IMR-90 (cell line): ENCODE data around the gene GPR37. TPM values are rescaled to one million over a fixed set of nuclear protein-coding genes. Genes with fewer than 3 reads are reported as not detected.
A peak's percentile ranks its signal among the peaks of the same experiment; 100 is the strongest.

ENCODE experiments used
- ATAC-seq: fragments of 200-7000 bp; cut with Tn5 transposase; 2 replicates; pipeline ENCODE4 v1.9.1; 2020; ENCODE audit warnings: low read depth, mild to moderate bottlenecking, moderate library complexity
- BruUV-seq: library from RNA; stranded (reverse); fragments of 400-500 nt; replicated peaks from 2 replicates; lab custom pipeline; 2021; lab: Mats Ljungman, UMichigan
- CTCF ChIA-PET: fragments of 300-600 bp; formaldehyde crosslinking; extraction: SDS; loops from one replicate; lab custom pipeline; 2021; ENCODE audit warnings: antibody characterized with exemption; lab: Yijun Ruan, JAX
- POLR2A ChIA-PET: fragments of 300-600 bp; sonication (Branson Sonifier 250); formaldehyde crosslinking; loops from one replicate; lab custom pipeline; 2022; ENCODE audit warnings: antibody characterized with exemption; ENCODE audit not compliant: unreplicated experiment; lab: Charles Lee
- DNase-seq: peaks from one replicate; pipeline ENCODE4 v3.0.0; 2013
- H2AFZ ChIP-seq: replicated peaks from 2 replicates; pipeline ENCODE3; 2013; ENCODE audit warnings: low read length, mild to moderate bottlenecking; ENCODE audit not compliant: poor library complexity
- H2AK5ac ChIP-seq: 2 replicates; pipeline ENCODE4 v1.6.1; 2013; ENCODE audit warnings: low read depth, low read length, inconsistent platforms
- H2AK9ac ChIP-seq: replicated peaks from 2 replicates; pipeline ENCODE3; 2013; ENCODE audit warnings: mild to moderate bottlenecking, low read depth, low read length, moderate library complexity; ENCODE audit not compliant: poor library complexity
- H2BK120ac ChIP-seq: 2 replicates; pipeline ENCODE4 v1.6.1; 2013; ENCODE audit warnings: low read depth, low read length, inconsistent platforms
- H2BK15ac ChIP-seq: 3 replicates; pipeline ENCODE4 v1.6.1; 2013; ENCODE audit warnings: low read depth, low read length, inconsistent platforms
- H2BK20ac ChIP-seq: 2 replicates; pipeline ENCODE4 v1.6.1; 2013; ENCODE audit warnings: low read depth, mild to moderate bottlenecking, inconsistent platforms, low read length, moderate library complexity
- H2BK5ac ChIP-seq: 2 replicates; pipeline ENCODE4 v1.6.1; 2013; ENCODE audit warnings: mild to moderate bottlenecking, low read depth, low read length, inconsistent platforms; ENCODE audit not compliant: poor library complexity, severe bottlenecking
- H3K14ac ChIP-seq: replicated peaks from 2 replicates; pipeline ENCODE4 v1.6.1; 2013; ENCODE audit warnings: low read depth, low read length, inconsistent platforms
- H3K18ac ChIP-seq: 2 replicates; pipeline ENCODE4 v1.6.1; 2013; ENCODE audit warnings: low read depth, low read length, control low read depth
- H3K23ac ChIP-seq: 2 replicates; pipeline ENCODE4 v1.6.1; 2013; ENCODE audit warnings: low read depth, low read length, inconsistent platforms
- H3K27ac ChIP-seq: 2 replicates; pipeline ENCODE4 v1.5.1; 2013; ENCODE audit warnings: mild to moderate bottlenecking, control low read depth, low read length; ENCODE audit not compliant: insufficient read depth
- H3K27me3 ChIP-seq: 2 replicates; pipeline ENCODE4 v1.6.1; 2013; ENCODE audit warnings: low read length; ENCODE audit not compliant: control insufficient read depth, insufficient read depth
- H3K36me3 ChIP-seq: 2 replicates; pipeline ENCODE4 v1.6.1; 2013; ENCODE audit warnings: low read length, mixed read lengths; ENCODE audit not compliant: control insufficient read depth, insufficient read depth
- H3K4ac ChIP-seq: 2 replicates; pipeline ENCODE4 v1.6.1; 2013; ENCODE audit warnings: low read depth, low read length, inconsistent platforms
- H3K4me1 ChIP-seq: 2 replicates; pipeline ENCODE4 v1.6.1; 2013; ENCODE audit warnings: low read length, mixed read lengths; ENCODE audit not compliant: control insufficient read depth, insufficient read depth
- H3K4me2 ChIP-seq: 2 replicates; pipeline ENCODE4 v1.6.1; 2013; ENCODE audit warnings: low read depth, mild to moderate bottlenecking, control low read depth, low read length, moderate library complexity
- H3K4me3 ChIP-seq: 2 replicates; pipeline ENCODE4 v1.5.1; 2013; ENCODE audit warnings: low read depth, mild to moderate bottlenecking, control low read depth, low read length, moderate library complexity; ENCODE audit not compliant: insufficient read depth
- H3K56ac ChIP-seq: 2 replicates; pipeline ENCODE4 v1.6.1; 2013; ENCODE audit warnings: low read length, inconsistent platforms; ENCODE audit not compliant: insufficient read depth; ENCODE audit errors: extremely low read depth
- H3K79me1 ChIP-seq, 2 experiments: 2 replicates each; pipeline ENCODE4 v1.6.1; 2013; ENCODE audit warnings: low read length in 2 of 2, inconsistent platforms in 1 of 2, low read depth in 1 of 2
- H3K9ac ChIP-seq: 2 replicates; pipeline ENCODE4 v1.6.1; 2013; ENCODE audit warnings: low read depth, low read length, control low read depth
- H3K9me1 ChIP-seq: 2 replicates; pipeline ENCODE4 v1.6.1; 2013; ENCODE audit warnings: low read length, inconsistent platforms; ENCODE audit not compliant: insufficient read depth
- H3K9me3 ChIP-seq: 2 replicates; pipeline ENCODE4 v1.6.1; 2013; ENCODE audit warnings: low read length; ENCODE audit not compliant: control insufficient read depth, insufficient read depth
- H4K20me1 ChIP-seq: 2 replicates; pipeline ENCODE4 v1.6.1; 2013; ENCODE audit warnings: low read length, inconsistent platforms; ENCODE audit not compliant: insufficient read depth
- H4K5ac ChIP-seq: 2 replicates; pipeline ENCODE4 v1.6.1; 2013; ENCODE audit warnings: mild to moderate bottlenecking, low read depth, low read length, control low read depth
- H4K8ac ChIP-seq, 2 experiments: 2 replicates each; pipeline ENCODE4 v1.6.1; 2013; ENCODE audit warnings: low read depth in 2 of 2, low read length in 2 of 2, control low read depth in 1 of 2, inconsistent platforms in 1 of 2
- H4K91ac ChIP-seq: 2 replicates; pipeline ENCODE4 v1.6.1; 2013; ENCODE audit warnings: low read depth, low read length, inconsistent platforms; ENCODE audit not compliant: insufficient read depth
- BHLHE40 ChIP-seq: fragments of 150-350 bp; IDR thresholded peaks from 2 replicates; pipeline ENCODE4 v1.6.1; 2016; ENCODE audit warnings: mild to moderate bottlenecking, low read depth, low read length
- CEBPB ChIP-seq: IDR thresholded peaks from 2 replicates; pipeline ENCODE4 v1.6.1; 2012; ENCODE audit warnings: low read depth, low read length, improper control_type of control experiment
- CHD1 ChIP-seq: IDR thresholded peaks from 2 replicates; pipeline ENCODE4 v1.6.1; 2012; ENCODE audit warnings: low read depth, low read length, improper control_type of control experiment
- CTCF ChIP-seq: conservative IDR thresholded peaks from 2 replicates; pipeline ENCODE4 v1.5.1; 2012; ENCODE audit warnings: mild to moderate bottlenecking, low read depth, low read length, improper control_type of control experiment
- ELK1 ChIP-seq: fragments of 150-350 bp; IDR thresholded peaks from 2 replicates; pipeline ENCODE4 v1.6.1; 2016; ENCODE audit warnings: low read depth, mild to moderate bottlenecking, low read length, moderate library complexity, borderline replicate concordance
- FOS ChIP-seq: fragments of 150-350 bp; IDR thresholded peaks from 2 replicates; pipeline ENCODE4 v1.6.1; 2016; ENCODE audit warnings: low read depth, low read length
- MAFK ChIP-seq: IDR thresholded peaks from 2 replicates; pipeline ENCODE4 v1.6.1; 2012; ENCODE audit warnings: low read depth, low read length, improper control_type of control experiment
- MAZ ChIP-seq: IDR thresholded peaks from 2 replicates; pipeline ENCODE4 v1.6.1; 2012; ENCODE audit warnings: low read depth, mild to moderate bottlenecking, low read length, improper control_type of control experiment, moderate library complexity, borderline replicate concordance
- MXI1 ChIP-seq: IDR thresholded peaks from 2 replicates; pipeline ENCODE4 v1.6.1; 2012; ENCODE audit warnings: low read depth, mild to moderate bottlenecking, low read length, moderate library complexity, borderline replicate concordance
- NFE2L2 ChIP-seq: fragments of 150-350 bp; IDR thresholded peaks from 2 replicates; pipeline ENCODE4 v1.6.1; 2016; ENCODE audit warnings: low read depth, mild to moderate bottlenecking, low read length
- POLR2A ChIP-seq: IDR thresholded peaks from 2 replicates; pipeline ENCODE4 v1.6.1; 2012; ENCODE audit warnings: mild to moderate bottlenecking, low read depth, low read length
- RAD21 ChIP-seq: IDR thresholded peaks from 2 replicates; pipeline ENCODE4 v1.6.1; 2012; ENCODE audit warnings: low read length, improper control_type of control experiment
- RCOR1 ChIP-seq: IDR thresholded peaks from 2 replicates; pipeline ENCODE4 v1.6.1; 2012; ENCODE audit warnings: mild to moderate bottlenecking, low read length, improper control_type of control experiment; ENCODE audit not compliant: insufficient replicate concordance
- RFX5 ChIP-seq: IDR thresholded peaks from 2 replicates; pipeline ENCODE4 v1.8.0; 2012; ENCODE audit warnings: low read depth, mild to moderate bottlenecking, low read length, moderate library complexity
- SMC3 ChIP-seq: fragments of 150-350 bp; IDR thresholded peaks from 2 replicates; pipeline ENCODE4 v1.6.1; 2016; ENCODE audit warnings: low read depth, mild to moderate bottlenecking, antibody characterized with exemption, low read length, moderate library complexity
- WGBS, 2 experiments: methylation state at CpG; one replicate each; pipeline versions ENCODE4 v1.1.5 to v1.1.7; 2013; ENCODE audit warnings: missing lambda C conversion rate in 2 of 2; ENCODE audit not compliant: insufficient read length in 1 of 2; ENCODE audit errors: extremely low coverage in 2 of 2; 5-methylcytosine and 5-hydroxymethylcytosine counted together
- dilution Hi-C: fragments of 300-500 bp; cut with HindIII; formaldehyde crosslinking; loops from one replicate; pipeline ENCODE4 v1.14.3; 2018; ENCODE audit warnings: low sequenced_read_pairs; ENCODE audit not compliant: unreplicated experiment
- in situ Hi-C: fragments of 300-500 bp; cut with MboI; formaldehyde crosslinking; loops from 3 replicates; pipeline ENCODE4 v1.14.3; 2019; ENCODE audit warnings: low sequenced_read_pairs, inconsistent platforms, mixed read lengths
- intact Hi-C: fragments of 100-400 bp; cut with micrococcal nuclease; formaldehyde crosslinking; loops from 2 replicates; pipeline ENCODE4 v1.10.0; 2022
- polyA plus RNA-seq, 3 experiments: library from polyadenylated mRNA; depleted of rRNA; stranded (reverse); fragments of >200 nt; gene quantifications; 2 replicates each; pipeline ENCODE4 v1.2.3, GENCODE V29; 2012; ENCODE audit warnings: low replicate concordance in 1 of 3
- total RNA-seq: library from RNA; depleted of rRNA; stranded (reverse); fragments of >200 nt; gene quantifications from 2 replicates; pipeline ENCODE4 v1.2.3, GENCODE V29; 2012

The GPR37 gene
- total and polyA plus RNA-seq, 2 of the 4 experiments (the other 2 are of a cell fraction): 4.6 to 9.3 TPM

- Histone ChIP-seq H2AK5ac (no peak overlapping the region; the same call in 1 of the 2 replicates), H3K27me3 (no peaks in the 10 kb centered on the region), H3K56ac (no peak overlapping the region), H3K4ac (peak overlapping the region; percentile 81), H4K8ac (peak overlapping the region in 1 of 2 experiments; percentile 40; a peak in 2 of 4 replicates), H3K4me3 (no peak overlapping the region), H3K9me1 (peaks cover 3% of the 10 kb centered on the region), H3K9ac (no peak overlapping the region), H2BK15ac (peak overlapping the region; percentile 28; the same call in 1 of the 3 replicates), H2AFZ (peak overlapping the region; percentile 53), H3K4me2 (no peak overlapping the region; the same call in 1 of the 2 replicates), H3K4me1 (peaks cover 3% of the 10 kb centered on the region; the same call in 1 of the 2 replicates), H3K9me3 (no peaks in the 10 kb centered on the region), H4K91ac (no peak overlapping the region), H3K79me1 (no peaks in the 10 kb centered on the region), H4K5ac (no peak overlapping the region), H2AK9ac (peak overlapping the region; percentile 31), H3K14ac (peak overlapping the region; percentile 92), H2BK20ac (peak overlapping the region; percentile 73), H3K27ac (no peak overlapping the region), H3K23ac (0 out of 2 replicates have a peak overlapping the region, but pooled peaks have one; percentile 39), H3K18ac (no peak overlapping the region), H2BK120ac (peak overlapping the region; percentile 69), H4K20me1 (no peaks in the 10 kb centered on the region), H3K36me3 (no peaks in the 10 kb centered on the region), H2BK5ac (no peak overlapping the region)
- WGBS, 2 experiments: no CpG with 5 or more reads among the region's 12 CpGs
- ChIA-PET POLR2A (no interaction called here), CTCF (no interaction called here)
- peak; percentile 5 for DNase-seq
- ATAC-seq: peak; percentile 40
- intact Hi-C loops: no loop called here
- dilution Hi-C loops: no loop called here
- BruUV-seq: no TSS peak
- in situ Hi-C loops: loop anchor here (5.0 kb wide), 1 partner anchor 630 kb away; no protein-coding TSS in a partner anchor
- TF ChIP-seq MAFK (no peak), POLR2A (no peak), MXI1 (no peak), RAD21 (no peak), ELK1 (no peak), CEBPB (no peak), CHD1 (no peak), SMC3 (no peak), NFE2L2 (no peak), RCOR1 (no peak), RFX5 (no peak), CTCF (no peak), FOS (no peak), MAZ (no peak), BHLHE40 (no peak)
Measured at GRCh38 chr7:124781907-124782734, 16.5 kb upstream of the GPR37 start.
